NCI-H345 (cell line): Measurements from ENCODE around the gene POLN.

Experiments used
- DNase-seq: peaks from one replicate; lab custom pipeline; 2025; lab: John Stamatoyannopoulos, UW

The POLN gene

GRCh38 chr4:2070421-2071251 lies 171.3 kb downstream of the POLN start:
- DNase-seq = no peak

- no peak for DNase-seq
Observed at GRCh38 chr4:2069986-2070385, 171.9 kb downstream of the POLN start.

- DNase-seq = no peak
Observed at GRCh38 chr4:2069161-2069971, 172.6 kb downstream of the POLN start.

GRCh38 chr4:2068566-2068965 lies 173.4 kb downstream of the POLN start:
- DNase-seq = no peak

- DNase-seq = no peak
Observed at GRCh38 chr4:2068198-2068470, 173.8 kb downstream of the POLN start.

- DNase-seq = no peak
Observed at GRCh38 chr4:2067446-2068197, 174.3 kb downstream of the POLN start.

GRCh38 chr4:2066571-2067445 lies 175.1 kb downstream of the POLN start:
- no peak for DNase-seq

- DNase-seq = no peak
Observed at GRCh38 chr4:2066011-2066551, 175.8 kb downstream of the POLN start.

- no peak for DNase-seq
Observed at GRCh38 chr4:2065106-2065930, 176.6 kb downstream of the POLN start.

GRCh38 chr4:2064276-2064991 lies 177.5 kb downstream of the POLN start:
- DNase-seq = no peak

GRCh38 chr4:2063557-2064275 lies 178.2 kb downstream of the POLN start:
- DNase-seq = no peak

GRCh38 chr4:2062808-2063524 lies 179.0 kb downstream of the POLN start:
- DNase-seq = no peak

- no peak for DNase-seq
Observed at GRCh38 chr4:2062168-2062807, 179.6 kb downstream of the POLN start.

GRCh38 chr4:2061186-2062131 lies 180.5 kb downstream of the POLN start:
- DNase-seq = no peak

- DNase-seq = no peak
Observed at GRCh38 chr4:2060611-2061185, 181.2 kb downstream of the POLN start.
